ENCODE data around the gene CCSER1. TPM values are rescaled to one million over a fixed set of nuclear protein-coding genes. Genes with fewer than 3 reads are reported as not detected.

CCSER1 gene
- total RNA-seq (2014; rRNA removed; shearing (Covaris generic)) (2.1 and 3.4 TPM in 2 replicates), polyA plus RNA-seq (2016; fragmentation: Nextera tagmentation; extraction: Ambion mirVana) (2.9 and 3.0 TPM in 2 replicates)
- long read RNA-seq, partial matches to known transcripts = 1 of 2 reads
- long read RNA-seq, other reads (novel, unspliced or antisense) = 1 of 2 reads

DNA sequence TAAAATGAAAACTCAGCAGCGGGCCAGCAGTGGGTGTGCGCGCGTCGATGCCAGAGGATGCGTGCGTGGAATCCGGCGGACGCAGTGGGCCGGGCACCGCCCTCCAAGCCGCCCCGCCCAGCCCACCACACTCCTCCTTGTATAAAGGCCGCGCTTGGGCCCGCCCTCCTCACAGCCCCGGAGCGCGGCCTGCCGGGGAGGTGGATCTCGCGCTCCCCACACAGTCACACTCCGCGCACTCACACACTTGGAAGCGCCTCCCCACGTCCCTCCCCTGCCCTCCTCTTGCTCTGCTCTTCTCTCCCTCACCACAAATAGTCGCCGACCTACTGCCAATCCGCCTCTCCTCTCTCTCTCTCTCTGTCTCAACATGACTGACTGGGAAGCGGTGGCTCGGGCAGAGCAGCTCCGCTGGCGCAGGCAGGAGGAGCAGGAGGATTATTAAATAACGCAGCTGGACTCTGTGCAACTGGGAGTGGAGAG is at the start of gene CCSER1:
Gene CCSER1 (plus strand): TSS at position 172 of the 483 bp plus-strand sequence.
- H3K27me3 ChIP-seq (ENCODE audit: insufficient read depth) = peaks cover 48% of the 10 kb centered on the region
- no peaks in the 10 kb centered on the region for H3K9me3 Mint-ChIP-seq
- H3K36me3 Mint-ChIP-seq (ENCODE audit: low read depth) = no peaks in the 10 kb centered on the region; the same call in 2 of the 3 replicates
- H3K27ac ChIP-seq (ENCODE audit: low read depth) = no peak within 1 kb of the TSS
- 0 out of 2 replicates have a peak, but pooled peaks cover 8% of the 10 kb centered on the region for H3F3A ChIP-seq (replicated peaks; ENCODE audit: low read depth)
- no peaks in the 10 kb centered on the region for H4K20me1 ChIP-seq (replicated peaks; ENCODE audit: insufficient read depth)
- no peak for TF ChIP-seq ZNF331 (CRISPR knock-in tag; IDR thresholded peaks at IDR 0.05; ENCODE audit: low read depth)
- TF ChIP-seq POLR2AphosphoS5 (IDR thresholded peaks at IDR 0.05; ENCODE audit: low read depth) = peak; percentile 93
- TF ChIP-seq STAT1 (IDR thresholded peaks at IDR 0.05; ENCODE audit: unreplicated experiment) = no peak
- TF ChIP-seq, protein P1, sequence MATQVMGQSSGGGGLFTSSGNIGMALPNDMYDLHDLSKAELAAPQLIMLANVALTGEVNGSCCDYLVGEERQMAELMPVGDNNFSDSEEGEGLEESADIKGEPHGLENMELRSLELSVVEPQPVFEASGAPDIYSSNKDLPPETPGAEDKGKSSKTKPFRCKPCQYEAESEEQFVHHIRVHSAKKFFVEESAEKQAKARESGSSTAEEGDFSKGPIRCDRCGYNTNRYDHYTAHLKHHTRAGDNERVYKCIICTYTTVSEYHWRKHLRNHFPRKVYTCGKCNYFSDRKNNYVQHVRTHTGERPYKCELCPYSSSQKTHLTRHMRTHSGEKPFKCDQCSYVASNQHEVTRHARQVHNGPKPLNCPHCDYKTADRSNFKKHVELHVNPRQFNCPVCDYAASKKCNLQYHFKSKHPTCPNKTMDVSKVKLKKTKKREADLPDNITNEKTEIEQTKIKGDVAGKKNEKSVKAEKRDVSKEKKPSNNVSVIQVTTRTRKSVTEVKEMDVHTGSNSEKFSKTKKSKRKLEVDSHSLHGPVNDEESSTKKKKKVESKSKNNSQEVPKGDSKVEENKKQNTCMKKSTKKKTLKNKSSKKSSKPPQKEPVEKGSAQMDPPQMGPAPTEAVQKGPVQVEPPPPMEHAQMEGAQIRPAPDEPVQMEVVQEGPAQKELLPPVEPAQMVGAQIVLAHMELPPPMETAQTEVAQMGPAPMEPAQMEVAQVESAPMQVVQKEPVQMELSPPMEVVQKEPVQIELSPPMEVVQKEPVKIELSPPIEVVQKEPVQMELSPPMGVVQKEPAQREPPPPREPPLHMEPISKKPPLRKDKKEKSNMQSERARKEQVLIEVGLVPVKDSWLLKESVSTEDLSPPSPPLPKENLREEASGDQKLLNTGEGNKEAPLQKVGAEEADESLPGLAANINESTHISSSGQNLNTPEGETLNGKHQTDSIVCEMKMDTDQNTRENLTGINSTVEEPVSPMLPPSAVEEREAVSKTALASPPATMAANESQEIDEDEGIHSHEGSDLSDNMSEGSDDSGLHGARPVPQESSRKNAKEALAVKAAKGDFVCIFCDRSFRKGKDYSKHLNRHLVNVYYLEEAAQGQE (IDR thresholded peaks at IDR 0.05; ENCODE audit: unreplicated experiment) = no peak
- TF ChIP-seq, protein P2, sequence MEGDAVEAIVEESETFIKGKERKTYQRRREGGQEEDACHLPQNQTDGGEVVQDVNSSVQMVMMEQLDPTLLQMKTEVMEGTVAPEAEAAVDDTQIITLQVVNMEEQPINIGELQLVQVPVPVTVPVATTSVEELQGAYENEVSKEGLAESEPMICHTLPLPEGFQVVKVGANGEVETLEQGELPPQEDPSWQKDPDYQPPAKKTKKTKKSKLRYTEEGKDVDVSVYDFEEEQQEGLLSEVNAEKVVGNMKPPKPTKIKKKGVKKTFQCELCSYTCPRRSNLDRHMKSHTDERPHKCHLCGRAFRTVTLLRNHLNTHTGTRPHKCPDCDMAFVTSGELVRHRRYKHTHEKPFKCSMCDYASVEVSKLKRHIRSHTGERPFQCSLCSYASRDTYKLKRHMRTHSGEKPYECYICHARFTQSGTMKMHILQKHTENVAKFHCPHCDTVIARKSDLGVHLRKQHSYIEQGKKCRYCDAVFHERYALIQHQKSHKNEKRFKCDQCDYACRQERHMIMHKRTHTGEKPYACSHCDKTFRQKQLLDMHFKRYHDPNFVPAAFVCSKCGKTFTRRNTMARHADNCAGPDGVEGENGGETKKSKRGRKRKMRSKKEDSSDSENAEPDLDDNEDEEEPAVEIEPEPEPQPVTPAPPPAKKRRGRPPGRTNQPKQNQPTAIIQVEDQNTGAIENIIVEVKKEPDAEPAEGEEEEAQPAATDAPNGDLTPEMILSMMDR (conservative IDR thresholded peaks at IDR 0.05; ENCODE audit: low read depth in 2 of 2) = no peak
- no peak for TF ChIP-seq JUNB (IDR thresholded peaks at IDR 0.05; ENCODE audit: unreplicated experiment)
- TF ChIP-seq, protein P3, sequence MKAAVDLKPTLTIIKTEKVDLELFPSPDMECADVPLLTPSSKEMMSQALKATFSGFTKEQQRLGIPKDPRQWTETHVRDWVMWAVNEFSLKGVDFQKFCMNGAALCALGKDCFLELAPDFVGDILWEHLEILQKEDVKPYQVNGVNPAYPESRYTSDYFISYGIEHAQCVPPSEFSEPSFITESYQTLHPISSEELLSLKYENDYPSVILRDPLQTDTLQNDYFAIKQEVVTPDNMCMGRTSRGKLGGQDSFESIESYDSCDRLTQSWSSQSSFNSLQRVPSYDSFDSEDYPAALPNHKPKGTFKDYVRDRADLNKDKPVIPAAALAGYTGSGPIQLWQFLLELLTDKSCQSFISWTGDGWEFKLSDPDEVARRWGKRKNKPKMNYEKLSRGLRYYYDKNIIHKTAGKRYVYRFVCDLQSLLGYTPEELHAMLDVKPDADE (IDR thresholded peaks at IDR 0.05) = no peak
- TF ChIP-seq ZNF114 (CRISPR knock-in tag; IDR thresholded peaks at IDR 0.05) = no peak
- TF ChIP-seq EZH2 (IDR thresholded peaks at IDR 0.05; ENCODE audit: low read depth, unreplicated experiment) = peak; percentile 31
- no peak for TF ChIP-seq EZH2phosphoT487 (IDR thresholded peaks at IDR 0.05; ENCODE audit: unreplicated experiment)
- no peak for TF ChIP-seq CREB1 (CRISPR knock-in tag; IDR thresholded peaks at IDR 0.05; ENCODE audit: low read depth)
- no peak for TF ChIP-seq NANOG (IDR thresholded peaks at IDR 0.05; ENCODE audit: borderline replicate concordance)
- TF ChIP-seq, protein P4, sequence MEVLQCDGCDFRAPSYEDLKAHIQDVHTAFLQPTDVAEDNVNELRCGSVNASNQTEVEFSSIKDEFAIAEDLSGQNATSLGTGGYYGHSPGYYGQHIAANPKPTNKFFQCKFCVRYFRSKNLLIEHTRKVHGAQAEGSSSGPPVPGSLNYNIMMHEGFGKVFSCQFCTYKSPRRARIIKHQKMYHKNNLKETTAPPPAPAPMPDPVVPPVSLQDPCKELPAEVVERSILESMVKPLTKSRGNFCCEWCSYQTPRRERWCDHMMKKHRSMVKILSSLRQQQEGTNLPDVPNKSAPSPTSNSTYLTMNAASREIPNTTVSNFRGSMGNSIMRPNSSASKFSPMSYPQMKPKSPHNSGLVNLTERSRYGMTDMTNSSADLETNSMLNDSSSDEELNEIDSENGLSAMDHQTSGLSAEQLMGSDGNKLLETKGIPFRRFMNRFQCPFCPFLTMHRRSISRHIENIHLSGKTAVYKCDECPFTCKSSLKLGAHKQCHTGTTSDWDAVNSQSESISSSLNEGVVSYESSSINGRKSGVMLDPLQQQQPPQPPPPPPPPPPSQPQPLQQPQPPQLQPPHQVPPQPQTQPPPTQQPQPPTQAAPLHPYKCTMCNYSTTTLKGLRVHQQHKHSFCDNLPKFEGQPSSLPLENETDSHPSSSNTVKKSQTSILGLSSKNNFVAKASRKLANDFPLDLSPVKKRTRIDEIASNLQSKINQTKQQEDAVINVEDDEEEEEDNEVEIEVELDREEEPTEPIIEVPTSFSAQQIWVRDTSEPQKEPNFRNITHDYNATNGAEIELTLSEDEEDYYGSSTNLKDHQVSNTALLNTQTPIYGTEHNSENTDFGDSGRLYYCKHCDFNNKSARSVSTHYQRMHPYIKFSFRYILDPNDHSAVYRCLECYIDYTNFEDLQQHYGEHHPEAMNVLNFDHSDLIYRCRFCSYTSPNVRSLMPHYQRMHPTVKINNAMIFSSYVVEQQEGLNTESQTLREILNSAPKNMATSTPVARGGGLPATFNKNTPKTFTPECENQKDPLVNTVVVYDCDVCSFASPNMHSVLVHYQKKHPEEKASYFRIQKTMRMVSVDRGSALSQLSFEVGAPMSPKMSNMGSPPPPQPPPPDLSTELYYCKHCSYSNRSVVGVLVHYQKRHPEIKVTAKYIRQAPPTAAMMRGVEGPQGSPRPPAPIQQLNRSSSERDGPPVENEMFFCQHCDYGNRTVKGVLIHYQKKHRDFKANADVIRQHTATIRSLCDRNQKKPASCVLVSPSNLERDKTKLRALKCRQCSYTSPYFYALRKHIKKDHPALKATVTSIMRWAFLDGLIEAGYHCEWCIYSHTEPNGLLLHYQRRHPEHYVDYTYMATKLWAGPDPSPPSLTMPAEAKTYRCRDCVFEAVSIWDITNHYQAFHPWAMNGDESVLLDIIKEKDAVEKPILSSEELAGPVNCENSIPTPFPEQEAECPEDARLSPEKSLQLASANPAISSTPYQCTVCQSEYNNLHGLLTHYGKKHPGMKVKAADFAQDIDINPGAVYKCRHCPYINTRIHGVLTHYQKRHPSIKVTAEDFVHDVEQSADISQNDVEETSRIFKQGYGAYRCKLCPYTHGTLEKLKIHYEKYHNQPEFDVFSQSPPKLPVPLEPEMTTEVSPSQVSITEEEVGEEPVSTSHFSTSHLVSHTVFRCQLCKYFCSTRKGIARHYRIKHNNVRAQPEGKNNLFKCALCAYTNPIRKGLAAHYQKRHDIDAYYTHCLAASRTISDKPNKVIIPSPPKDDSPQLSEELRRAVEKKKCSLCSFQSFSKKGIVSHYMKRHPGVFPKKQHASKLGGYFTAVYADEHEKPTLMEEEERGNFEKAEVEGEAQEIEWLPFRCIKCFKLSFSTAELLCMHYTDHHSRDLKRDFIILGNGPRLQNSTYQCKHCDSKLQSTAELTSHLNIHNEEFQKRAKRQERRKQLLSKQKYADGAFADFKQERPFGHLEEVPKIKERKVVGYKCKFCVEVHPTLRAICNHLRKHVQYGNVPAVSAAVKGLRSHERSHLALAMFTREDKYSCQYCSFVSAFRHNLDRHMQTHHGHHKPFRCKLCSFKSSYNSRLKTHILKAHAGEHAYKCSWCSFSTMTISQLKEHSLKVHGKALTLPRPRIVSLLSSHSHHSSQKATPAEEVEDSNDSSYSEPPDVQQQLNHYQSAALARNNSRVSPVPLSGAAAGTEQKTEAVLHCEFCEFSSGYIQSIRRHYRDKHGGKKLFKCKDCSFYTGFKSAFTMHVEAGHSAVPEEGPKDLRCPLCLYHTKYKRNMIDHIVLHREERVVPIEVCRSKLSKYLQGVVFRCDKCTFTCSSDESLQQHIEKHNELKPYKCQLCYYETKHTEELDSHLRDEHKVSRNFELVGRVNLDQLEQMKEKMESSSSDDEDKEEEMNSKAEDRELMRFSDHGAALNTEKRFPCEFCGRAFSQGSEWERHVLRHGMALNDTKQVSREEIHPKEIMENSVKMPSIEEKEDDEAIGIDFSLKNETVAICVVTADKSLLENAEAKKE (CRISPR knock-in tag; IDR thresholded peaks at IDR 0.05) = no peak
- H3K4me2 ChIP-seq = peak within 1 kb of the TSS; percentile 91
- H3K79me2 ChIP-seq (replicated peaks; ENCODE audit: insufficient read depth) = no peaks in the 10 kb centered on the region
- peak within 1 kb of the TSS; percentile 88 for H3K4me3 ChIP-seq
- peak; percentile 64 for DNase-seq (ENCODE audit: low spot score)
- H3K4me3 Mint-ChIP-seq = peak within 1 kb of the TSS; percentile 87
- H3K9me2 ChIP-seq (ENCODE audit: insufficient read depth) = no peaks in the 10 kb centered on the region
- H3K27me3 Mint-ChIP-seq (ENCODE audit: insufficient read depth, low read depth, poor library complexity) = peaks cover 18% of the 10 kb centered on the region
- H3K27ac Mint-ChIP-seq = no peak within 1 kb of the TSS
- H3K4me1 Mint-ChIP-seq = peaks cover 28% of the 10 kb centered on the region
- peaks cover 25% of the 10 kb centered on the region for H3K4me1 ChIP-seq (ENCODE audit: insufficient read depth)
- H3K36me3 ChIP-seq (ENCODE audit: insufficient read depth) = no peaks in the 10 kb centered on the region
- peak; percentile 78 for ATAC-seq
- peak within 1 kb of the TSS; percentile 96 for H2AFZ ChIP-seq
